22Rv1 (cell line): ENCODE measurements around the gene SARDH.

Experiments
- H3K27ac ChIP-seq: fragments of 450-650 bp; 2 replicates; pipeline ENCODE4 v1.5.1; 2017
- ZFX ChIP-seq: fragments of 450-650 bp; IDR thresholded peaks from 2 replicates; pipeline ENCODE4 v1.6.1; 2017; ENCODE audit warnings: antibody characterized with exemption, borderline replicate concordance
- TF ChIP-seq, protein P1 (sequence below): fragments of 450-650 bp; IDR thresholded peaks from 2 replicates; pipeline ENCODE4 v1.5.1; 2017; ENCODE audit warnings: mild to moderate bottlenecking

The SARDH gene

DNA sequence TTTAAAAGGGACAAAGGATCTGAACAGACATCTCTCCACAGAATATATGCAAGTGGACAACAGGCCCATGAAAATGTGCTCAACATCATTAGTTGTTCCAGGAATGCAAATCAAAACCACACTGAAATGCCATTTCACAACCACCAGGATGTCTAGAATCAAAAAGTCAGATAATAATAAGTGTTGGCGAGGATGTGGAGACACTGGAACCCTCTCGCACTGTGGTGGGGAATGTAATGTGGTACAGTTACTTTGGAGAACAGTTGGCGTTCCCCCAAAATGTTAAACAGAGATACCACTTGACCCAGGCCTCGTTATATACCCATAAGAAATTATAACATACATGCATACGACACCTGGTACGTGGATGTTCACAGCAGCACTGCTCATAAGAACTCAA, 38.6 kb downstream of the SARDH start:
- no peak overlapping the region for H3K27ac ChIP-seq
- TF ChIP-seq, protein P1, sequence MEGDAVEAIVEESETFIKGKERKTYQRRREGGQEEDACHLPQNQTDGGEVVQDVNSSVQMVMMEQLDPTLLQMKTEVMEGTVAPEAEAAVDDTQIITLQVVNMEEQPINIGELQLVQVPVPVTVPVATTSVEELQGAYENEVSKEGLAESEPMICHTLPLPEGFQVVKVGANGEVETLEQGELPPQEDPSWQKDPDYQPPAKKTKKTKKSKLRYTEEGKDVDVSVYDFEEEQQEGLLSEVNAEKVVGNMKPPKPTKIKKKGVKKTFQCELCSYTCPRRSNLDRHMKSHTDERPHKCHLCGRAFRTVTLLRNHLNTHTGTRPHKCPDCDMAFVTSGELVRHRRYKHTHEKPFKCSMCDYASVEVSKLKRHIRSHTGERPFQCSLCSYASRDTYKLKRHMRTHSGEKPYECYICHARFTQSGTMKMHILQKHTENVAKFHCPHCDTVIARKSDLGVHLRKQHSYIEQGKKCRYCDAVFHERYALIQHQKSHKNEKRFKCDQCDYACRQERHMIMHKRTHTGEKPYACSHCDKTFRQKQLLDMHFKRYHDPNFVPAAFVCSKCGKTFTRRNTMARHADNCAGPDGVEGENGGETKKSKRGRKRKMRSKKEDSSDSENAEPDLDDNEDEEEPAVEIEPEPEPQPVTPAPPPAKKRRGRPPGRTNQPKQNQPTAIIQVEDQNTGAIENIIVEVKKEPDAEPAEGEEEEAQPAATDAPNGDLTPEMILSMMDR, result no peak
- no peak for TF ChIP-seq ZFX

DNA sequence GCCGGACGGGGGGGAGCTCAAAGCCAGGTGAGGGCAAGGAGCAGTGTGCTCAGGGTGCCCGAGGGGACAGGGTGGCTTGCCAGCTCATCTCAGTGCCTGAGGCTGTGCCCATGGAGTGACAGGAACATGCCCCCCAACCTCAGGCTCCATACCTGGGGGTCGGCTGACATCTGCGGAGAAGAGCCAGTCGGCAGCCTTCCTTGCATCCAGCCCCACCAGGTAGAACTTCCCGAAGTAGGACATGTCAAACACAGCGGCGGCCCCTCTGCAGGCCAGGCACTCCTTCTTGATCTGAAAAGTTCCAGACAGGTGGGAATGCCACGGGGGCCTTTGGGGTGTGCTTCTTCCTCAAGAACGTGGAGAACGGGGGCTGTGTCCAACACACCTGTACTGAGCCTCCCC, 42.1 kb downstream of the SARDH start:
- no peak overlapping the region for H3K27ac ChIP-seq
- TF ChIP-seq ZFX, result no peak
- TF ChIP-seq, protein P1, result no peak

DNA sequence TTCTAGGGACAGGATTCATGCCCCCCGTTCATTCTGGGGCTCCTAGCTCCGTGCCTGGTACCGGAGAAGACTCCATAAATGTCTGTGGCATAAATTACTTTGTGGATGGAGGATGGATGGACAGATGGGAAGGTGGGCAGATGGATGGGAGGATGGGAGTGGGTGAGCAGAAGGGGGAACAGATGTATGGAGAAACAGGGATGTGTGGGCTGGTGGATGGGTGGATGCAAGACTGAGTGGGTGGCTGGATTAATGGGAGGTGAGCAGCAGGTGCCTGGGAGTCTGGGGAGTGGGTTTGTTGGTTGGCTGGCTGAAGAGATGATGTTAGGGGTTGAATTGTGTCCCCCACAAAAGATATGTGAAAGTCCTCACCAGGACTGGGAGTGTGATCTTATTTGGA, 43.5 kb downstream of the SARDH start:
- TF ChIP-seq, protein P1, result no peak
- TF ChIP-seq ZFX, result no peak
- no peak overlapping the region for H3K27ac ChIP-seq

DNA sequence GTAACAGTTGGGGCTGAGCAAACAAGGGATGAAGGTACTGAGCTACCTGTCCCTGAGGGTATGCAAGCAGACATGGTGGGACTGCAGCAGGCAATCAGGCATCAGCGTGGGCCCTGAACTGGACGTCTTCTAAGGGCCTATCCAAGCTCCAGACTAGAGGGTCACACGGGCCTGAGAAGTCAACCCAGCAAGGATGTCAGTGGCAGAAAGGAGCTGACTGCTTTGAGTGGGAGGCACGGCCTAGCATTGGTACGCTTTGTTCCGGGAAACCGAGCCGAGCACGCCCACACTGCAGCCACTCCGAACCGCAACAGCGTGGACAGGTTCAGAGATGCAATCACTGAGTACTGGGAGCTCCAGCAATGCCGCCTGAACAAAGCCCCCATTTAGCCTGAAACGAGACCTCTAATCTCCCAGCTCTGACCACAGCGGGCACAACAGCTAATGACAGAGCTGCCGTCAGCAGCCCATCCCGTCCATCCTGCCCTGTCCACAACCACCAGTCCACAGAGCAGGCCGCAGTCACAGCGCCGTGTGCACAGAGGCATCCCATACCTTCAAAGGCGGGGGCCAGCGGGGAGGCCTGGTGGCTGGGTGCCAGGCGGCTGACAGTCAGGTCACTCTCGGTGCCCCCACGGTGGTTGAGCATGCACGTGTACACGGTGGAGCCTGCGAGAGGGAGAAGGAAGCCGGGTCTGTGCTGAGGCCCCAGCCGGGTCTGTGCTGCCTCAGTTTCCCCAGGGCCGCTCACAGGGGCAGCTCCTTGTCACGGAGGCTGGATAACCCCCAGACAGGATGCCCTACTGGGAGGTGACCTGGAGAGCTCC, 44.2 kb downstream of the SARDH start:
- no peak overlapping the region for H3K27ac ChIP-seq
- TF ChIP-seq ZFX, result no peak
- TF ChIP-seq, protein P1, result no peak

DNA sequence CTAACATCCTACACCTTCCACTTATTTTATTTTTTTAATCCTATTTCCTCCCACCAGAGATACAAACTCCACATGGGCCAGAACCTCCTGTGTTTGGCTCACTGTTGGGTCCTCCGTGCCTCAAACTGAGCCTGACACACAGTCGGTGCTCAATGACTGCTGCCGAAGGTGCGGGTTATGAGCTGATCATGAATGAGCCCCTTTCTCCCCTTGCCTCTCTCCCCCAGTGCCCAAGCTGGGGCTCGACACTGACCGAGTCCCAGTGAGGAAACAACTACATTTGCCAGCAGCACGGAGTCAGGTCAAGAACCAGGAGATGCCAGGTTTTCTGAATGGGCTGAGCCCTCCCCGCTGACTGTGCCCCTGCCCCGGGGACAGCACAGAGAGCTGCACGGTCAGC, 45.0 kb downstream of the SARDH start:
- TF ChIP-seq ZFX, result no peak
- TF ChIP-seq, protein P1, result no peak
- H3K27ac ChIP-seq, result no peak overlapping the region

DNA sequence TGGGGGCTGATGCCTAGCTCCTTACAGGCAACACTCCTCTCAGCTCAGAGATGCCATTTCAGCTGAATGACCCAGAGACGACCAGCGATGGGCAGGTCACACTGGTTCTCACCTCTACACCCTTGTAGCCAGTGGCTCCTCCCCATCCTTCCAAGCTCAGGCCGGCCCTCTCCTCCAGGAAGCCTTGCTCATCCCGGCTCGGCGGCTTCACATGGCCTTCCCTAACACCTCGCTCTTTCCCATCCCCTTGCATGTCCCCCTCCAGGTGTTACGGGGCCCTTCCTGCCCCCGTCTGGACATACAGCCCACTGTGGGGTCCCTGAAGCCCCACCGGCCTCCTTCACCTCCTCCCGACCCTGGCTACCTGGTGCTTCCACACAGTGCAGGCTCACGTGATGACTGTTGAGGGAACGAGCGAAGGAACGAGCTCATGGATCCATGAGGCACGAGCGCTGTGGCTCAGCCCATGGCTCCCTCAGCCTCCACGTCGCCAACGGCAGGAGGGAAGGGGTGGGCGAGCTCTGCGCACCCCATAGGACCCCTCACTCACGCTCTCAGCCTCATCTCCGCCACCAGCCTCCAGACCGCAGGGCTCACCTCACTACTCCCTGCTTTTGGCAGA, 45.7 kb downstream of the SARDH start:
- TF ChIP-seq, protein P1, result no peak
- TF ChIP-seq ZFX, result no peak
- H3K27ac ChIP-seq, result no peak overlapping the region

DNA sequence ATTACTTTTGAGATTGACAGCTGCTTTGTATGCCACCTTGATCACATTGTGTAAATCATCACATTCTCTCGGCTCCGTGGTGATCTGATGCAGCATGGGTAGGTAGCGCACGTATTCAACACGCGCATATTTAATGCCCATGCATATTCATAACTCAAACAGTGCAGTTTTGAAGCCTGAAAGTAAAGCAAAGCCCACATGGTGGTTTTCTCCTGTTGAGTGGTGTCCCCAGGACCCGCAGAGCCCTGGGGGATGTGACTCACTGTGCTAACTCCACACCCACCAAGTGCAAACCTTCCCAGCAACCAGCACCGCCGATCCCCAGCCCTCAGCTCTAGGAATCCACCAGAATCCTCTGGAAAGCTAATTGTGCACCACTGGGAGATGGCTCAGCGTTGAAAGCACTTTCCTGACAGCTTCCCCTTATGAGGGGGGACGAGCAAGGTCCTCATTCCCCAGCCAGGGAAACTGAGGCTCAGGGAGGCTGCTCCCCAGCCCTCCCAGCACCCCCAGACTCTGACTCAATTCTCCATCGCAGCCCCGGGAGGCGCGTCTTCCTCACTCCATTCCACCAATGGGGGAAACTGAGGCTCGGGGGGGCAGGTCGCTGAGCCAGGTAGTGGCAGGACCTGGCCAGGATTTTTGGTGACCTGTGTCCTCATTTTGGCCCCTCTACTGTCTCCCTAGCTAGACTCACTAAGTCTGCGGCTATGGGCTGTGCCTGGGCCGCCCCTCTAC, 46.4 kb downstream of the SARDH start:
- TF ChIP-seq, protein P1, result no peak
- no peak for TF ChIP-seq ZFX
- H3K27ac ChIP-seq, result no peak overlapping the region
